CD4-positive, alpha-beta T cell (primary cell): ENCODE data around the gene STN1. TPM values are rescaled to one million over a fixed set of nuclear protein-coding genes. Genes with fewer than 3 reads are reported as not detected.

ENCODE experiments used
- ATAC-seq: fragments of 200-7000 bp; cut with Tn5 transposase; one replicate; pipeline ENCODE4 v1.10.0; 2022; ENCODE audit warnings: mild to moderate bottlenecking; ENCODE audit not compliant: poor library complexity
- CTCF ChIA-PET: fragments of 350-600 bp; sonication (Branson Sonifier 250); formaldehyde crosslinking; loops from one replicate; lab custom pipeline; 2021; ENCODE audit warnings: antibody characterized with exemption, inconsistent platforms; lab: Charles Lee
- POLR2A ChIA-PET: fragments of 350-600 bp; sonication (Branson Sonifier 250); formaldehyde crosslinking; loops from one replicate; lab custom pipeline; 2021; ENCODE audit warnings: antibody characterized with exemption, inconsistent platforms; lab: Charles Lee
- DNase-seq, 14 experiments: peaks; one replicate each; pipeline ENCODE4 v3.0.0-alpha.2; 2013 to 2020; ENCODE audit warnings: mixed read lengths in 2 of 14
- H3K27ac ChIP-seq, 2 donors: one replicate each; pipeline versions ENCODE4 v1.5.1 to v1.7.0; 2013; ENCODE audit warnings: low read length in 2 of 2, low read depth in 1 of 2, mild to moderate bottlenecking in 1 of 2
- H3K27me3 ChIP-seq, 2 experiments: 1 replicate in 1 of 2; 2 replicates in 1 of 2; pipeline versions ENCODE4 v1.6.1 to v1.7.0; 2013; ENCODE audit warnings: low read length in 2 of 2, control low read depth in 1 of 2, mild to moderate bottlenecking in 1 of 2, moderate library complexity in 1 of 2; ENCODE audit not compliant: insufficient read depth in 2 of 2, control insufficient read depth in 1 of 2
- H3K36me3 ChIP-seq: one replicate; pipeline ENCODE4 v1.6.1; 2013; ENCODE audit warnings: low read length, control low read depth; ENCODE audit not compliant: insufficient read depth
- H3K4me1 ChIP-seq: one replicate; pipeline ENCODE4 v1.6.1; 2013; ENCODE audit warnings: low read length, control low read depth; ENCODE audit not compliant: insufficient read depth
- H3K4me3 ChIP-seq: one replicate; pipeline ENCODE4 v1.5.1; 2013; ENCODE audit warnings: mild to moderate bottlenecking, low read length, moderate library complexity
- H3K9me3 ChIP-seq, 2 experiments: 1 replicate in 1 of 2; 2 replicates in 1 of 2; pipeline versions ENCODE4 v1.6.1 to v1.7.0; 2013; ENCODE audit warnings: low read length in 2 of 2, mild to moderate bottlenecking in 2 of 2, control low read depth in 1 of 2, moderate library complexity in 1 of 2; ENCODE audit not compliant: control insufficient read depth in 1 of 2, insufficient read depth in 1 of 2
- H3K27ac Mint-ChIP-seq: one replicate; pipeline ENCODE4 v1.8.0; 2020; ENCODE audit warnings: mixed read lengths
- H3K27me3 Mint-ChIP-seq: one replicate; pipeline ENCODE4 v1.8.0; 2021; ENCODE audit warnings: mixed read lengths
- H3K36me3 Mint-ChIP-seq: one replicate; pipeline ENCODE4 v1.8.0; 2021; ENCODE audit warnings: low read depth, mixed read lengths
- H3K4me1 Mint-ChIP-seq: one replicate; pipeline ENCODE4 v1.8.0; 2021; ENCODE audit warnings: low read depth, mixed read lengths
- H3K4me3 Mint-ChIP-seq: one replicate; pipeline ENCODE4 v1.8.0; 2020; ENCODE audit warnings: mild to moderate bottlenecking, mixed read lengths
- H3K9me3 Mint-ChIP-seq: one replicate; pipeline ENCODE4 v1.8.0; 2020; ENCODE audit warnings: mixed read lengths
- CTCF ChIP-seq: fragments of 200-600 bp; IDR thresholded peaks from one replicate; pipeline ENCODE4 v1.8.0; 2022; ENCODE audit warnings: antibody characterized with exemption, mild to moderate bottlenecking
- intact Hi-C, 2 experiments: fragments of 100-400 bp; cut with DNase I in 1 of 2; cut with micrococcal nuclease in 1 of 2; formaldehyde crosslinking; loops; one replicate each; pipeline versions ENCODE4 v1.15.1 to v1.9.0; 2023 to 2025; cut with DNase I, micrococcal nuclease
- total RNA-seq, 174 experiments: library from RNA in 2 of 174; stranded (reverse) in 2 of 174; gene quantifications; one replicate each; pipeline ENCODE4 v1.2.3 and lab custom pipeline; 2021 to 2026

Gene STN1
- total RNA-seq, 2 experiments from 2014 or later: 13.0 to 13.4 TPM

- Mint-ChIP-seq H3K27ac (no peak overlapping the region), H3K27me3 (peaks cover 54% of the 10 kb centered on the region), H3K4me1 (peaks cover 23% of the 10 kb centered on the region), H3K9me3 (no peaks in the 10 kb centered on the region), H3K36me3 (no peaks in the 10 kb centered on the region), H3K4me3 (no peak overlapping the region)
- POLR2A ChIA-PET: interaction anchor here (0.6 kb wide), 1 partner anchor 85 kb away, joined by 3 read pairs; no protein-coding TSS in a partner anchor
- H3K27ac ChIP-seq: no peak overlapping the region
- no peak for TF ChIP-seq CTCF
- CTCF ChIA-PET: no interaction called here
- H3K9me3 ChIP-seq: no peaks in the 10 kb centered on the region
- no peak overlapping the region for H3K4me3 ChIP-seq
- peaks cover 16 to 21% of the 10 kb centered on the region in 2 experiments for H3K27me3 ChIP-seq
- H3K36me3 ChIP-seq: no peaks in the 10 kb centered on the region
- intact Hi-C loops: no loop called here
- no peak for ATAC-seq
- DNase-seq: no peak
- H3K4me1 ChIP-seq: peaks cover 21% of the 10 kb centered on the region
These were observed 65.7 kb downstream of the STN1 start for GRCh38 chr10:103852189-103852711.

- no peak overlapping the region for H3K4me3 Mint-ChIP-seq
- DNase-seq (no peak), ATAC-seq (no peak)
- no peaks in the 10 kb centered on the region for H3K36me3 Mint-ChIP-seq
- H3K27ac ChIP-seq: no peak overlapping the region
- peaks cover 30% of the 10 kb centered on the region for H3K4me1 Mint-ChIP-seq
- H3K9me3 ChIP-seq: no peaks in the 10 kb centered on the region
- no peaks in the 10 kb centered on the region for H3K9me3 Mint-ChIP-seq
- peaks cover 13 to 15% of the 10 kb centered on the region in 2 experiments for H3K27me3 ChIP-seq
- ChIA-PET POLR2A (no interaction called here), CTCF (no interaction called here)
- intact Hi-C loops: no loop called here
- no peaks in the 10 kb centered on the region for H3K36me3 ChIP-seq
- peaks cover 44% of the 10 kb centered on the region for H3K27me3 Mint-ChIP-seq
- no peak overlapping the region for H3K27ac Mint-ChIP-seq
- H3K4me1 ChIP-seq: peaks cover 28% of the 10 kb centered on the region
- H3K4me3 ChIP-seq: no peak overlapping the region
- no peak for TF ChIP-seq CTCF
These were observed 66.7 kb downstream of the STN1 start for GRCh38 chr10:103851261-103851660.

GRCh38 chr10:103850572-103850895, 67.5 kb downstream of the STN1 start:
- DNase-seq: no peak
- intact Hi-C loops: no loop called here
- H3K27ac ChIP-seq: no peak overlapping the region
- no peak overlapping the region for H3K4me3 Mint-ChIP-seq
- no peaks in the 10 kb centered on the region for H3K36me3 ChIP-seq
- H3K27me3 Mint-ChIP-seq: peaks cover 39% of the 10 kb centered on the region
- H3K36me3 Mint-ChIP-seq: no peaks in the 10 kb centered on the region
- H3K4me3 ChIP-seq: no peak overlapping the region
- no peak for ATAC-seq
- H3K9me3 ChIP-seq: no peaks in the 10 kb centered on the region
- ChIA-PET POLR2A (no interaction called here), CTCF (no interaction called here)
- no peak overlapping the region for H3K27ac Mint-ChIP-seq
- peaks cover 30% of the 10 kb centered on the region for H3K4me1 ChIP-seq
- H3K27me3 ChIP-seq: peaks cover 10% of the 10 kb centered on the region in 2 experiments
- TF ChIP-seq CTCF: no peak
- H3K4me1 Mint-ChIP-seq: peaks cover 33% of the 10 kb centered on the region
- H3K9me3 Mint-ChIP-seq: no peaks in the 10 kb centered on the region
